Measurements from ENCODE around the gene ZNF217.
"Not testable (repeated sequence)": the region's sequence is repeated elsewhere in the genome, so short reads cannot be mapped to it uniquely, and the experiment has no call there.

ZNF217 gene

GRCh38 chr20:53599910-53600632 is 6.4 kb upstream of the ZNF217 start:
- no peak for TF ChIP-seq CTCF (IDR thresholded peaks at IDR 0.05; ENCODE audit: control extremely low read depth, extremely low read depth, low read depth, missing control alignments)
- POLR2A ChIA-PET, result no interaction called here
- no peak for DNase-seq (ENCODE audit: extremely low spot score)
- CTCF ChIA-PET, result interaction anchor here (1.8 kb wide), 1 partner anchor 10 kb away, joined by 5 read pairs; no protein-coding TSS in a partner anchor

GRCh38 chr20:53599378-53599777 is 5.7 kb upstream of the ZNF217 start:
- no peak for DNase-seq (ENCODE audit: extremely low spot score)
- POLR2A ChIA-PET, result no interaction called here
- CTCF ChIA-PET, result interaction anchor here (1.2 to 1.8 kb wide), 3 partner anchors 11 to 14 kb away, joined by 3 to 5 read pairs (median 5); no protein-coding TSS in a partner anchor
- TF ChIP-seq CTCF (IDR thresholded peaks at IDR 0.05; ENCODE audit: control extremely low read depth, extremely low read depth, low read depth, missing control alignments), result no peak

- no peak for DNase-seq (ENCODE audit: extremely low spot score)
- TF ChIP-seq CTCF (IDR thresholded peaks at IDR 0.05; ENCODE audit: control extremely low read depth, extremely low read depth, low read depth, missing control alignments), result no peak
- CTCF ChIA-PET, result interaction anchor here (0.9 to 1.8 kb wide), 4 partner anchors 11 to 17 kb away, joined by 3 to 5 read pairs (median 4); no protein-coding TSS in a partner anchor
- POLR2A ChIA-PET, result interaction anchor here (0.5 kb wide), 1 partner anchor 28 kb away, joined by 5 read pairs; no protein-coding TSS in a partner anchor
Observed at GRCh38 chr20:53599044-53599362, 5.4 kb upstream of the ZNF217 start.

- no peak for DNase-seq (ENCODE audit: extremely low spot score)
- CTCF ChIA-PET, result interaction anchor here (0.9 to 1.8 kb wide), 4 partner anchors 12 to 17 kb away, joined by 3 to 5 read pairs (median 4); no protein-coding TSS in a partner anchor
- POLR2A ChIA-PET, result interaction anchor here (0.5 kb wide), 1 partner anchor 27 kb away, joined by 5 read pairs; no protein-coding TSS in a partner anchor
- TF ChIP-seq CTCF (IDR thresholded peaks at IDR 0.05; ENCODE audit: control extremely low read depth, extremely low read depth, low read depth, missing control alignments), result no peak
Observed at GRCh38 chr20:53598140-53599043, 4.8 kb upstream of the ZNF217 start.

- POLR2A ChIA-PET, result no interaction called here
- TF ChIP-seq CTCF (IDR thresholded peaks at IDR 0.05; ENCODE audit: control extremely low read depth, extremely low read depth, low read depth, missing control alignments), result no peak
- DNase-seq (ENCODE audit: extremely low spot score), result no peak
Observed at GRCh38 chr20:53597521-53598120, 4.0 kb upstream of the ZNF217 start.

GRCh38 chr20:53597030-53597482 is 3.4 kb upstream of the ZNF217 start:
- CTCF ChIA-PET, result no interaction called here

More at GRCh38 chr20:53597521-53598120, 4.0 kb upstream of the ZNF217 start:
- CTCF ChIA-PET, result no interaction called here

GRCh38 chr20:53596189-53597001 is 2.8 kb upstream of the ZNF217 start:
- POLR2A ChIA-PET; CTCF ChIA-PET; DNase-seq (ENCODE audit: extremely low spot score): not testable (repeated sequence)

More at GRCh38 chr20:53597030-53597482, 3.4 kb upstream of the ZNF217 start:
- no peak for TF ChIP-seq CTCF (IDR thresholded peaks at IDR 0.05; ENCODE audit: control extremely low read depth, extremely low read depth, low read depth, missing control alignments)
- DNase-seq (ENCODE audit: extremely low spot score), result no peak
- POLR2A ChIA-PET, result no interaction called here

GRCh38 chr20:53595742-53596141 is 2.1 kb upstream of the ZNF217 start:
- DNase-seq (ENCODE audit: extremely low spot score); POLR2A ChIA-PET: not testable (repeated sequence)
- CTCF ChIA-PET, result interaction anchor here (0.9 kb wide), 1 partner anchor 342 kb away, joined by 3 read pairs; no protein-coding TSS in a partner anchor
